ENCODE data around the gene CRYGC.
"Not testable (repeated sequence)": the region's sequence is repeated elsewhere in the genome, so short reads cannot be mapped to it uniquely, and the experiment has no call there.

CRYGC gene

GRCh38 chr2:208135794-208136715 lies 6.4 kb upstream of the CRYGC start:
- DNase-seq = no peak

- DNase-seq = no peak
Measured at GRCh38 chr2:208134928-208135586, 5.4 kb upstream of the CRYGC start.

- DNase-seq = no peak
Measured at GRCh38 chr2:208130712-208131110, 1.1 kb upstream of the CRYGC start.

GRCh38 chr2:208128136-208128535 lies 1.5 kb downstream of the CRYGC start:
- DNase-seq = no peak

GRCh38 chr2:208127090-208127489 lies 2.5 kb downstream of the CRYGC start:
- DNase-seq = no peak

GRCh38 chr2:208125251-208125650 lies 4.4 kb downstream of the CRYGC start:
- no peak for DNase-seq

GRCh38 chr2:208124013-208124715 lies 5.5 kb downstream of the CRYGC start, which contains the start of gene CRYGD:
CRYGD (minus strand) TSS chr2:208124524; CDS start chr2:208124473, 51 bp downstream.
- DNase-seq = not testable (repeated sequence)

GRCh38 chr2:208122248-208122647 lies 7.4 kb downstream of the CRYGC start:
- no peak for DNase-seq

GRCh38 chr2:208118918-208119317 lies 10.7 kb downstream of the CRYGC start:
- DNase-seq = no peak

- not testable (repeated sequence) for DNase-seq
Measured at GRCh38 chr2:208117390-208117789, 12.2 kb downstream of the CRYGC start.

- no peak for DNase-seq
Measured at GRCh38 chr2:208112969-208113368, 16.7 kb downstream of the CRYGC start.

- DNase-seq = not testable (repeated sequence)
Measured at GRCh38 chr2:208112273-208112745, 17.3 kb downstream of the CRYGC start.

GRCh38 chr2:208103616-208104015 lies 26.0 kb downstream of the CRYGC start:
- DNase-seq = no peak

GRCh38 chr2:208101716-208102631 lies 27.7 kb downstream of the CRYGC start:
- DNase-seq = no peak

- DNase-seq = no peak
Measured at GRCh38 chr2:208099682-208100470, 29.8 kb downstream of the CRYGC start.

GRCh38 chr2:208098701-208099100 lies 30.9 kb downstream of the CRYGC start:
- not testable (repeated sequence) for DNase-seq

- no peak for DNase-seq
Measured at GRCh38 chr2:208098267-208098666, 31.4 kb downstream of the CRYGC start.

GRCh38 chr2:208097801-208098200 lies 31.8 kb downstream of the CRYGC start:
- no peak for DNase-seq

GRCh38 chr2:208097313-208097712 lies 32.3 kb downstream of the CRYGC start:
- DNase-seq = no peak

GRCh38 chr2:208096080-208096479 lies 33.5 kb downstream of the CRYGC start:
- no peak for DNase-seq

- no peak for DNase-seq
Measured at GRCh38 chr2:208093128-208093527, 36.5 kb downstream of the CRYGC start.
